ENCODE results near the gene DEFB131B.
A peak's percentile ranks its signal among the peaks of the same experiment; 100 is the strongest.
"Not testable (repeated sequence)": the region's sequence is repeated elsewhere in the genome, so short reads cannot be mapped to it uniquely, and the experiment has no call there.

DEFB131B gene

DNA sequence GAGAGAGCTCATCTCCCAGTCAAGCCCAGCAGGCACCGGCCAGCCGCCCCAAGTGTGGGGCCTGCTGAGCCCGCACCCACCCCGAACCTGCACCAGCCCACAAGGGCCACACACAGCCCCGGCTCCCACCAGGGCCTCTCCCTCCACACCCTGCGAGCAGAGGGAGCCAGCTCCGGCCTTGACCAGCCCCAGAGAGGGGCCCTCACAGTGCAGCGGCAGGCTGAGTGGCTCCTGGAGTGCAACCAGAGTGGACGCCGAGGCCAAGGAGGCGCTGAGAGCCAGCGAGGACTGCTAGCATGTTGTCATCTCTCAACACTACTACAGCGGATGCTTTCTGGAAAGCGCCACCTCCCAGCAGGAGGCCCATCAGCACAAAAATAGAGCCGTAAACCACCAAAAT, 34.4 kb upstream of the DEFB131B start:
- no peaks in the 10 kb centered on the region for H3K79me2 ChIP-seq (ENCODE audit: low read length)
- H3K4me3 ChIP-seq (ENCODE audit: low read length), result no peak overlapping the region
- H3K4me1 ChIP-seq (ENCODE audit: low read length), result no peaks in the 10 kb centered on the region
- no peaks in the 10 kb centered on the region for H3K36me3 ChIP-seq (replicated peaks; ENCODE audit: insufficient read depth, low read length)
- H3K9me2 ChIP-seq (replicated peaks; ENCODE audit: insufficient read depth, low read length), result no peaks in the 10 kb centered on the region
- no peak overlapping the region for H3K27ac ChIP-seq (ENCODE audit: low read length)
- H2AFZ ChIP-seq (ENCODE audit: low read length), result no peak overlapping the region
- no peaks in the 10 kb centered on the region for H3K27me3 ChIP-seq (replicated peaks; ENCODE audit: insufficient read depth, low read length)
- H4K20me1 ChIP-seq (ENCODE audit: insufficient read depth, low read length), result no peaks in the 10 kb centered on the region
- H3F3A ChIP-seq (ENCODE audit: insufficient read depth, low read length), result no peaks in the 10 kb centered on the region
- no peak for TF ChIP-seq EZH2 (optimal IDR thresholded peaks at IDR 0.05; ENCODE audit: low read depth, low read length)
- no peak for TF ChIP-seq EZH2phosphoT487 (IDR thresholded peaks at IDR 0.05; ENCODE audit: low read length)
- H3K9ac ChIP-seq (ENCODE audit: low read length), result no peak overlapping the region
- no peaks in the 10 kb centered on the region for H3K9me3 ChIP-seq (replicated peaks; ENCODE audit: insufficient read depth, low read length)
- no peak overlapping the region for H3K4me2 ChIP-seq (ENCODE audit: low read depth, low read length)
- DNase-seq, result no peak

DNA sequence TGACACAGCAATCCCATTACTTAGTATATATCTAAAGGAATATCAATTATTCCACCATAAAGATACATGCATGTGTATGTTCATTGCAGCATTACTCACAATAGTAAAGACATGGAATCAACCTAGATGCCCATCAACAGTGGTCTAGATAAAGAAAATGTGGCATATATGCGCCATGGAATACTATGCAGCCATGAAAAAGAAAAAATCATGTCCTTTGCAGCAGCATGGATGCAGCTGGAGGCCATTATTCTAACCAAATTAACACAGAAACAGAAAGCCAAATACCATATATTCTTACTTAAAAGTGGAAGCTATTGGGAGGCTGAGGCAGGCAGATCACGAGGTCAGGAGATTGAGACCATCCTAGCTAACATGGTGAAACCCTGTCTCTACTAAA, 24.4 kb upstream of the DEFB131B start:
- not testable (repeated sequence) for DNase-seq; H3K4me1 ChIP-seq (ENCODE audit: low read length); H3K9me2 ChIP-seq (replicated peaks; ENCODE audit: insufficient read depth, low read length); H3K79me2 ChIP-seq (ENCODE audit: low read length); H3K9me3 ChIP-seq (replicated peaks; ENCODE audit: insufficient read depth, low read length); H3K27ac ChIP-seq (ENCODE audit: low read length); H3K4me2 ChIP-seq (ENCODE audit: low read depth, low read length); H2AFZ ChIP-seq (ENCODE audit: low read length); H4K20me1 ChIP-seq (ENCODE audit: insufficient read depth, low read length); H3K36me3 ChIP-seq (replicated peaks; ENCODE audit: insufficient read depth, low read length); H3K4me3 ChIP-seq (ENCODE audit: low read length); H3K9ac ChIP-seq (ENCODE audit: low read length); H3K27me3 ChIP-seq (replicated peaks; ENCODE audit: insufficient read depth, low read length); H3F3A ChIP-seq (ENCODE audit: insufficient read depth, low read length)

DNA sequence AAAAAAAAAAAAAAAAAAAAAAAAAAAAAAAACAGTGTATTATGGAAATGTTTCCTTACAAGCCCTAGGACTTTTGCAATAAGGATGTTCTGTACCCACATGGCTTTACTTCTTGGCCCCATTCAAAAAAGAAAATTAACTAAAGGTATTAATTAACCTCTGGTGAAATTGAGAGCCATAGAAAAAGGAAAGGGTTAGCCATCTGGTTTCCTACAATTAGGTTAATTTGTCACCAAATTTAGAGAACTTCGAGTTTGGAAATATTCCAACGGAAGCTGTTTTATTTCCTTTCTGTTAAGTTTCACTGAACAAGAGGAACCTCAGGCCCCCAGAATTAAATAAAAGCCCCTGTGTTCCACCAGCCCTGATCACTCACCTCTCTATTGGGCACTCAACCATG, 22.4 kb upstream of the DEFB131B start:
- not testable (repeated sequence) for H3K9me3 ChIP-seq (replicated peaks; ENCODE audit: insufficient read depth, low read length); H2AFZ ChIP-seq (ENCODE audit: low read length); H3K27ac ChIP-seq (ENCODE audit: low read length); H3K9ac ChIP-seq (ENCODE audit: low read length); DNase-seq; H3K4me2 ChIP-seq (ENCODE audit: low read depth, low read length); H3K9me2 ChIP-seq (replicated peaks; ENCODE audit: insufficient read depth, low read length); H3F3A ChIP-seq (ENCODE audit: insufficient read depth, low read length); H3K79me2 ChIP-seq (ENCODE audit: low read length); H4K20me1 ChIP-seq (ENCODE audit: insufficient read depth, low read length); H3K27me3 ChIP-seq (replicated peaks; ENCODE audit: insufficient read depth, low read length); H3K36me3 ChIP-seq (replicated peaks; ENCODE audit: insufficient read depth, low read length); H3K4me3 ChIP-seq (ENCODE audit: low read length); H3K4me1 ChIP-seq (ENCODE audit: low read length)

DNA sequence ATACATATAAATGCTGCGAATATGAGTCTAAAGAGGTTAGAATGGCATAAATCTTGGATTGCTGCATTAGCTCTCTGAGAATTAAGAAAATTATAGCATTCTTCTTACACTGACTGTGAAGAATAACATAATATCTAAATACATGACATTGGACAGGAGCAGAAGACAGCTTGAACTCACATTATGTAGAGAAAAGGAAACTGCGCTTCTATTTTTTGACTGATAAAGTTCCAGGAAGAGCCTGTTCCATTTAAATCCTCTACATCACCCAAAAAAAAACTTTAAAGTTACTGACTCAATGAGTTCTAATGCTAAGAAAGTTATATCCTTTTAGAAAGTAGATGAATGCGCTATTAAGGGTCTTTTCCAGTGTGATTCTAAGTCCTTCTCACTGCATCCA, 17.4 kb upstream of the DEFB131B start:
- H3K4me2 ChIP-seq (ENCODE audit: low read depth, low read length); H3K27ac ChIP-seq (ENCODE audit: low read length); H4K20me1 ChIP-seq (ENCODE audit: insufficient read depth, low read length); H3K79me2 ChIP-seq (ENCODE audit: low read length); H2AFZ ChIP-seq (ENCODE audit: low read length); DNase-seq; H3K9me2 ChIP-seq (replicated peaks; ENCODE audit: insufficient read depth, low read length); H3K27me3 ChIP-seq (replicated peaks; ENCODE audit: insufficient read depth, low read length); H3K4me1 ChIP-seq (ENCODE audit: low read length); H3K9me3 ChIP-seq (replicated peaks; ENCODE audit: insufficient read depth, low read length); H3K36me3 ChIP-seq (replicated peaks; ENCODE audit: insufficient read depth, low read length); H3K9ac ChIP-seq (ENCODE audit: low read length); H3F3A ChIP-seq (ENCODE audit: insufficient read depth, low read length); H3K4me3 ChIP-seq (ENCODE audit: low read length): not testable (repeated sequence)

GRCh38 chr11:71863978-71864627, 14.2 kb upstream of the DEFB131B start:
- H3K27ac ChIP-seq (ENCODE audit: low read length); H3K9me2 ChIP-seq (replicated peaks; ENCODE audit: insufficient read depth, low read length); H3K79me2 ChIP-seq (ENCODE audit: low read length); H3K9me3 ChIP-seq (replicated peaks; ENCODE audit: insufficient read depth, low read length); H3K4me2 ChIP-seq (ENCODE audit: low read depth, low read length); H4K20me1 ChIP-seq (ENCODE audit: insufficient read depth, low read length); H3K36me3 ChIP-seq (replicated peaks; ENCODE audit: insufficient read depth, low read length); H3K4me3 ChIP-seq (ENCODE audit: low read length); H3K4me1 ChIP-seq (ENCODE audit: low read length); H3F3A ChIP-seq (ENCODE audit: insufficient read depth, low read length); H2AFZ ChIP-seq (ENCODE audit: low read length); H3K27me3 ChIP-seq (replicated peaks; ENCODE audit: insufficient read depth, low read length); H3K9ac ChIP-seq (ENCODE audit: low read length): not testable (repeated sequence)
- DNase-seq, result peak; percentile 69
- TF ChIP-seq, protein P1, sequence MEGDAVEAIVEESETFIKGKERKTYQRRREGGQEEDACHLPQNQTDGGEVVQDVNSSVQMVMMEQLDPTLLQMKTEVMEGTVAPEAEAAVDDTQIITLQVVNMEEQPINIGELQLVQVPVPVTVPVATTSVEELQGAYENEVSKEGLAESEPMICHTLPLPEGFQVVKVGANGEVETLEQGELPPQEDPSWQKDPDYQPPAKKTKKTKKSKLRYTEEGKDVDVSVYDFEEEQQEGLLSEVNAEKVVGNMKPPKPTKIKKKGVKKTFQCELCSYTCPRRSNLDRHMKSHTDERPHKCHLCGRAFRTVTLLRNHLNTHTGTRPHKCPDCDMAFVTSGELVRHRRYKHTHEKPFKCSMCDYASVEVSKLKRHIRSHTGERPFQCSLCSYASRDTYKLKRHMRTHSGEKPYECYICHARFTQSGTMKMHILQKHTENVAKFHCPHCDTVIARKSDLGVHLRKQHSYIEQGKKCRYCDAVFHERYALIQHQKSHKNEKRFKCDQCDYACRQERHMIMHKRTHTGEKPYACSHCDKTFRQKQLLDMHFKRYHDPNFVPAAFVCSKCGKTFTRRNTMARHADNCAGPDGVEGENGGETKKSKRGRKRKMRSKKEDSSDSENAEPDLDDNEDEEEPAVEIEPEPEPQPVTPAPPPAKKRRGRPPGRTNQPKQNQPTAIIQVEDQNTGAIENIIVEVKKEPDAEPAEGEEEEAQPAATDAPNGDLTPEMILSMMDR (IDR thresholded peaks at IDR 0.05; ENCODE audit: low read length), result peak; percentile 50

GRCh38 chr11:71867209-71867608, 11.0 kb upstream of the DEFB131B start:
- H2AFZ ChIP-seq (ENCODE audit: low read length); H3K4me1 ChIP-seq (ENCODE audit: low read length); H3K27me3 ChIP-seq (replicated peaks; ENCODE audit: insufficient read depth, low read length); H3K9me2 ChIP-seq (replicated peaks; ENCODE audit: insufficient read depth, low read length); H3K9ac ChIP-seq (ENCODE audit: low read length); H3K27ac ChIP-seq (ENCODE audit: low read length); H3K9me3 ChIP-seq (replicated peaks; ENCODE audit: insufficient read depth, low read length); H3F3A ChIP-seq (ENCODE audit: insufficient read depth, low read length); H3K36me3 ChIP-seq (replicated peaks; ENCODE audit: insufficient read depth, low read length); H3K79me2 ChIP-seq (ENCODE audit: low read length); DNase-seq; H4K20me1 ChIP-seq (ENCODE audit: insufficient read depth, low read length); H3K4me2 ChIP-seq (ENCODE audit: low read depth, low read length); H3K4me3 ChIP-seq (ENCODE audit: low read length): not testable (repeated sequence)

GRCh38 chr11:71869931-71870330, 8.3 kb upstream of the DEFB131B start:
- not testable (repeated sequence) for H3K27me3 ChIP-seq (replicated peaks; ENCODE audit: insufficient read depth, low read length); H3K79me2 ChIP-seq (ENCODE audit: low read length); H3K4me2 ChIP-seq (ENCODE audit: low read depth, low read length); H3K4me3 ChIP-seq (ENCODE audit: low read length); H3K36me3 ChIP-seq (replicated peaks; ENCODE audit: insufficient read depth, low read length); H3K27ac ChIP-seq (ENCODE audit: low read length); H3K9me3 ChIP-seq (replicated peaks; ENCODE audit: insufficient read depth, low read length); H3K9ac ChIP-seq (ENCODE audit: low read length); H3K9me2 ChIP-seq (replicated peaks; ENCODE audit: insufficient read depth, low read length); DNase-seq; H2AFZ ChIP-seq (ENCODE audit: low read length); H3K4me1 ChIP-seq (ENCODE audit: low read length); H3F3A ChIP-seq (ENCODE audit: insufficient read depth, low read length); H4K20me1 ChIP-seq (ENCODE audit: insufficient read depth, low read length)

Measured in MM.1S (cell line).